Skin of body (tissue), 2 donors: ENCODE measurements around the gene MYH11. TPM values are rescaled to one million over a fixed set of nuclear protein-coding genes. Genes with fewer than 3 reads are reported as not detected.
"Not testable (repeated sequence)": the region's sequence is repeated elsewhere in the genome, so short reads cannot be mapped to it uniquely, and the experiment has no call there.

Source experiments
- DNase-seq: peaks from one replicate; lab custom pipeline; 2025; lab: John Stamatoyannopoulos, UW
- total RNA-seq: library from RNA; depleted of rRNA; stranded (reverse); fragments of >200 nt; gene quantifications from one replicate; pipeline ENCODE4 v1.2.3, GENCODE V29; 2014

MYH11 gene
- total RNA-seq, 1 donor from 2014 or later: 23.3 TPM

DNA sequence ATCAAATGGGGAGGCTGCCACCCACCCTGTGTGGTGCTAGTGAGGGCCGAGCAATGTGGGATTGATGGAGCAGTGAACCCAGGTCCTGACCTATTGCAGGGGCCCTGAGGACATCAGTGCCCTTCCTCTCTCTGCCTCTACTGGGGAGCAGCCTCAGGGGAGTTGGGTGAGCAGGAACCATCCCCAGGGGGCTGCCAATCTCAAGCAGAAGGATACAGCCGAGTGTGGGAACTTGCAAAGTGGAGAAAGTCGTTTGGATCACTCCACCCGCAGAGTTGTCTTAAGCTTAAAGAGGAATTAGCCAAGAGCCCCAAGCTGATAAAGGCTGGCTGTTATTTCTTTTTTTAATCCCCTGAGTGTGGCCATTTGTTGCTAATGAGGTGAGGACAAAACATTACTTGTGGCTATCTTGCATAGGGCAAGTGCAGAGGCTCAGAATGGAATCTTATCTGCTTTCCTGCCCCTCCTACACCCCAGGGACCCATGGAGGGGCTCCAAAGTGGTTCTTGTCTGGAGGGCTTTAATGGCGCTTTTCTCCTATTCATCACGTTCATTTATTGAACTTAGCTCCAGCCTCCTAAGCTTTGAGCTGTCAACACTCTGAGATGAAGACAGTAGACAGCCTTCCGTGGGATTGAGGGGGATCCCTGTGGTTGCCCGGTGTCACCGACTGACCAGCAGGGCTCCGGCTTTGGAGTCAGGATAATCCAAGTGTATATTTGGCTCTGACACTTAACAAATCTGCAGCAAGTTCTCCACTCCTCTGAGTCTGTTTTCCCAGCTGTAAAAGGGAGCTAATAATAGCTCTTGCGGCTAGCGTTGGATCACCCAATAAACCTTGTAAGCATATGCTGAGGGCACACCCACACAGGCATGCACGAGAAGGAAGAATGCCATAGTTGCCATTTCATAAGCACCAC is 45.1 kb downstream of the MYH11 start:
- peak; percentile 22 for DNase-seq

DNA sequence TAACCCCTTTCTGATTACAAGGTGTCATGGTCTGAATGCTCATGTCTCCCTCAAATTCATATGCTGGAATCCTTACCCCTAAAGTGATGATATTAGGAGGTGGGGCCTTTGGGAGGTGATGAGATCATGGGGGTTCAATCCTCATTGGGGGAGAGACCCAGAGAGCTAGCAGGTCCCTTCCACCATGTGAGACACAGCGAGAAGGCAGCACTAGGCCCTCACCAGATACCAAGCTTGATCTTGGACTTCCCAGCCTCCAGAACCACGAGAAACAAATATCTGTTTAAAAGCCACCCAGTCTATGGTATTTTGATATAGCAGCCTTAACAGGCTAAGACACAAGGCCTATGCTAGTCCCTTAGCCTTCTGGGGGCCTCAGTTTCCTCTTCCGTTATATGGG is 45.9 kb downstream of the MYH11 start:
- no peak for DNase-seq

DNA sequence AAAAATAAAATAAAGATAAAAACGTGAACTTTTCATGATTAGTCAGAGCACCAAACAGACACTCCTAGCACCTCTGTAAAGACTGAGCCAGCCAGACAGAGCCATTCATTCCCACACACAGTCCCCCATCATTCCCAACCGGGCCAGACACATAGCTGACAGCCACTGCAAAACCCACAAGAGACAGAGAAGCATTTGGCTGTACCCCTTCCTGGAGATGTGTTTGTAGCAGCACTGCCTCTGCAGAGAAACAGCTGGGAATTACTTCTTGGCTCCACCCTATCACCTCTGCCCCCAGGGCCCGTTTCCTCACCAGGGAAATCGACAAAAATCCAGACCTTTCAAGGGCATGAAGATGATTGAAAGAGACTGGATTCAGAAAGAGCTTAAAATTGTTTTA is 46.4 kb downstream of the MYH11 start:
- DNase-seq: no peak

DNA sequence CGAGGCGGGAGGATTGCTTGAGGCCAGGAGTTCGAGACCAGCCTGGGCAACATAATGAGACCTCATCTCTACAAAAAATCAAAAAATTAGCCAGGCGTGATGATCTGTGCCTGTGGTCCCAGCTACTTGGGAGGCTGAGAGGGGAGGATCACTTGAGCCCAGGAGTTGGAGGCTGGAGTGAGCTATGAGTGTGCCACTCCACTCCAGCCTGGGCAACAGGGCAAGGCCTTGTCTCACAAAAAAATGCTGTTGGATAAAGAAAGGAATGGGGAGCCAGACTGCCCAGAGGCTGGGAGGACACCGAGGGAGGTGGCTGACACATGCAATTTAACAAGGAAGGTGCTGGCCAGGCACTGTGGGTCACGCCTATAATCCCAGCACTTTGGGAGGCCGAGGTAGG is 47.5 kb downstream of the MYH11 start:
- DNase-seq: not testable (repeated sequence)

DNA sequence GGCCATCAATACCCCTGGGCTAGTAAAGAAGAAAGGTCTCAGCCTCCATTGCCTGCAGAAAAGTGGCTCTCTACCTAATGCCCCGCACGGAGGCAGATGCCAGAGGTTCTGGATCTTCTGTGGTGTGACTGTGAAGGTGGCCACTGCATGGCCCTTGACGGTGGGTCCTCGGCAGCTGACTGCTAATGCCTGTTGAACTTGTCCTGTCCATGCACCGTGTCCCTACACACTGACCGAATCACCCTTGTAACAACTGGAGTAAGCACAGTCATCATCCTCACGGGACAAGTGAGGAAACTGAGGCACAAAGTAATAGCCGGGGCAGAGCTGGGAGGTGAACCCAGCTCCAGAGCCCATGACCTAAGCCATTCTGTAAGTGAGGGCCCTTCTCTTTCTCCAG is 48.8 kb downstream of the MYH11 start:
- no peak for DNase-seq

DNA sequence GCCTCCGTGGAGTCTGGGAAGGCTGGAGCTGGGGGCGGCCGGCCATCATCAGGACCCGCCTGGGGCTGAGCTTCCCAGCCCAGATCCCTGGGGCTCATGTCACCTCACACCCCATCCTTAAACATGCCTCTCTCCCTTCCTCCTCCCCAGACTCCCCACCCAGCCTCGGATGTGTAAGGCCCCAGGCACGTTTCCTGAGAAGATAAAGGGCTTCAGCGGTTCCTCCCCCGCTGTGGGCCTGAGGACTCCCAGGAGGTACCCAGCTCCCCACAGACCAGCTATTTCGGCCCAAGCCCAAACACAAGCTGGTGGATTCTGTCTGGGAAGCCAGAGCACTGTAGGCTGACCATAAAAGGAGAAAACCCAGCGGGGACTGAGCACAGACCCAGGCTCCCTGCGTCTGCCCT is 49.2 kb downstream of the MYH11 start:
- DNase-seq: no peak

DNA sequence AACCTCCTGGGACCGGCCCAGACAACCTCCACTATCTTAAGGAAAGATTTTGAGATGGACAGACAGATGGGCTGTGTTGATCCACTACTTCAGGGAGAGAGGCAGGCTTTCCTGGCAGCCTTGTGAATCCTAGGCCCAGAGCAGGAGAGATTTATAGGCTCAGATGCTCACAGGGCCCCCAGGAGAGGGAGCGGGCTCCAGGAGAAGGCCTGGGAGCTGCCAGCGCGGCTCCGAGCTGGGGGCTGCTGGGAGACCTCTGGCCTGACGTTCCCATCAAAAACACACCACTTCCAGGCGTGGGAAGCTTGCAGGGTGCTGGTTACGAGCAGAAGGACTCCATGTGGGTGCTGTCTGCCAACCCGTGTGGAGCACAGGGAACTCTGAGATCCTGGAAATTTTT is 53.2 kb downstream of the MYH11 start:
- DNase-seq: no peak

DNA sequence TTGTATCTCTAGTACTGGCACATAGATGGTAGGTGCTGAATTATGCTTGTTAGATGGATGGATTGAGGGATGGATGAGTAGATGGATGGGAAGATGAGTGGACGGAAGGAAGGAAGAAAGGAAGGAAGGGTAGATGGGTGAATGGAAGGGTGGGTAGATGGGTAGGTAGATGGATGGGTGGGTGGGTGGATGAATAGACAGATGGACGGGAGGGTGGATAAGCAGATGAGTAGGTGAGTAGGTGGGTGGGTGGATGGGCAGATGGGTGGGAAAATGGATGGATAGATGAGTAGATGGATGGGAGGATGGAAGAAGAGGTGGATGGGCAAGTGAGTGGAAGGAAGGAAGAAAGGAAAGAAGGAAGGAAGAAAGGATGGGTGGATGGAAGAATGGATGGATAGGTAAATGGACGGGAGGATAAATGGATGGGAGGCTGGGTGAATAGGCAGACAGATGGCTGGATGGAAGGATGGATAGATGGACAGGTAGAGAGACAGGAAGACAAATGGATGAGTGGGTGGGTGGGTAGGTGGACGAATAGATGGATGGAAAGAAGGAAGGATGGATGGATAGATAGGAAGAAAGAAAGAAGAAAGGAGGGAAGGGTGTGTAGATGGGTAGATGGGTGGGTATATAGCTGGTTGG is 56.9 kb downstream of the MYH11 start:
- no peak for DNase-seq

DNA sequence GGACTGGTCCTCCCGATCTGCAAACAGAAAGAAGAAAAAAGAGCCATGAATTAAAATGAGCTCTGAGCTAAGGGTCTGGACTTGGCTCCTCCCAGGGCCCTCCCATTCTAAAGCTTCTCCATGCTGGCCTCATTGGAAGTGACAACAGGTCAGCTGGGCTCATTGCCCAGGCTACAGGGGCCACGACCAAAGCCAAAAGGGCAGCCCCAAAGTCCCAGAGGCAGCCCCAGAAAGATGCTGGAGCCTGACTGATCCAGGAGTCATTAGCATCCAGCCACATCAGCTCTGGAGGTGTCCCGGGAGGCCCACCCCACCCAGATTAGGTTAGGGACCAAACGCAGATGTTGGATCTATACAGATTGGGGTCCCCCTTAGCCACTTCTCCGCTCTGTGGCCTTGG is 58.2 kb downstream of the MYH11 start:
- no peak for DNase-seq

DNA sequence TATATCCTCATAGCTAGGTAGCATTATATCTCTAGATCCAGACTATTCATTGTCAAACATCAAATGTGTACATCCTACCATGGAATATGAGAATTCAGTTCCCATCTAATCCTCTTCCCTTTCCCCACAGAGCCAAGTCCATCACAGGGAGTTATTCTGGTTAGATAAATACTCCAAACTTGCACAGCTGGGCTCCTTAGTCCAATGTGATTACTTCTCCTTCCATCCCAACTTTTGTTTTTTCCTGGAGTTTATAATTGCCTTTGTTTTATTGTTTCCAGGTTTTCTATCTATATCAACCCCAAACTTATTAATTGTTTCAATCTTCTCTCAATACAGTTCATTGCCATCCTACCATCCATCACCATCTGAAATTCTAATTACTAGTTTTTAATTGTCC is 59.9 kb downstream of the MYH11 start:
- no peak for DNase-seq

DNA sequence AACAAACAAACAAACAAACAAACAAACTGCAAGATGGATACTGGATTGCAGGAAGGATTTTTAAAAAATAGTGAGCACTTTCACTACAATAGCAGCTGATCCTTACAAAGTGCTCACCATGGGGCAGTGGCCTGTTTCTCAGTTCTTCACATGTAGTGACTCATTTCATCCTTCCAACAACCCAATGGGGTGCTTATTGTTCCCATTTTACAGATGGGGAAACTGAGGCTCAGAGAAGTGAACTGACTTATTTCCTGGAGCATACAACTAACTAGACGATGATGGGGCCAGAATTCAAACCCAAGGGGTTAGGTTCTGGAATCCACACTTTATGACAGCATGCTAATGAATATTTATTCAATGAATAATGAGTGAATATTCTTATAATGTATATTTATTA is 61.2 kb downstream of the MYH11 start:
- no peak for DNase-seq

DNA sequence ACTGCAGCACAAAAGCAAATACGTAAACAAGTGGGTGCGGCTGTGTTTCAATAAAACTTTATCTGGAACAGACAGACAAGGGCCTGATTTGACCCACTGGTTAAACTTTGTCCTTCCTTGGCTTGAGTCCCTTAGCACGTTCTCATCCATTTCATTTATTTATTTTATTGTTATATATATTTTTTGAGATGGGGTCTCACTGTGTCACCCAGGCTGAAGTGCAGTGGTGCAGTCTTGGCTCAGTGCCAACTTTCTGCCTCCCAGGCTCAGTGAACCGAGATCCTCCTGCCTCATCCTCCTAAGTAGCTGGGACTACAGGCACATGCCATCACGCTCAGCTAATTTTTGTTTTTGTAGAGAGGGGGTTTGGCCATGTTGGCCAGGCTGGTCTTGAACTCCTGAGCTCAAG is 64.3 kb downstream of the MYH11 start:
- DNase-seq: no peak

DNA sequence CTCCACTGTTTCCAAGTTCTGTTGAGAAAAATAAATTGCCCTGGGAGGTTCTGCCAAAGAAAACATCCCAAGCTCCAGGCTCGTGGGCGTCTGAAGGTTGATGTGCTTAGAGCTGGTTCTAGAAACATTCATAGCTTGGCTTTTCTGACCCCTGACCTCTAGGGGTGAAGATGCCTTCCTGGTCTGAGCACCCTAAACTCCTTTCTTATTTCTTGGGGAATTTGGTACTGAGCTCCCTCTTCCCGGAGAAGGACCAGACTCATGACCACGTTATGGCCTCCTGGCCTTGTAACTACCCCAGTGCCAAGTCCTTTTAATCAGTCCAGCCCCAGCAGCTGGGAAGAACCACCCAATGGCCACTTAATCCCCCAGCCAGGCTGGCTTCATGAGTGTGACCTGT is 66.4 kb downstream of the MYH11 start:
- DNase-seq: no peak

DNA sequence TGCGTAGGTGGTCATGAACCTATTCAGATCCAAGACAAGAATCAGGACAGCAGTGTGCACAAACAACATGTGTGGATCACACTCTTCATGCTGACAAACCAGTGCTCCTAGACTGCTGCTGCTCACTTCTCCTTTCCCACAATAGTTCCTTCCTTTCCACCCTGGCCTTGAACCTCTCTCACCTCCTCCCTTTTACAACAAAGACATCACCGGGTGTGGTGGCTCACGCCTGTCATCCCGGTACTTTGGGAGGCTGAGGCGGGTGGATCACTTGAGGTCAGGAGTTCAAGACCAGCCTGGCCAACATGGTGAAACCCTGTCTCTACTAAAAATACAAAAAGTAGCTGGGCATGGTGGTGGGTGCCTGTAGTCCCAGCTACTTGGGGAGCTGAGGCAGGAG is 67.0 kb downstream of the MYH11 start:
- DNase-seq: not testable (repeated sequence)

DNA sequence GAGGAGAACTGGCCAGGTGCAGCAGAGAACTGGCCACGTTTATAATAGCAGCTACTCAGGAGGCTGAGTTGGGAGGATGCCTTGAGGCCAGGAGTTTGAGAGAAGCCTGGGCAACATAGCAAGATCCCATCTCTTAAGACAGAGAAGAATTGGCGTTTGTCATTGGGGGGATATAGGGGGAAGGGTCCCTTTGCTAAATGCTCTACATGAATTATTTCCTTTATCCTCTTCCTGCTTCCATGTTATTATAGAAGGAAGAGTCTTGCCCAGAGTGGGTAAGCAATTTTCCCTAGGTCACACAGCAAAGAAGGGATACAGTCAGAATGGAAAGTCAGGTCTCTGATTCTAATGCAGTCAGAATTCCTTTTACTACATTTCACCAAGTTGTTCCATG is 68.0 kb downstream of the MYH11 start:
- no peak for DNase-seq

DNA sequence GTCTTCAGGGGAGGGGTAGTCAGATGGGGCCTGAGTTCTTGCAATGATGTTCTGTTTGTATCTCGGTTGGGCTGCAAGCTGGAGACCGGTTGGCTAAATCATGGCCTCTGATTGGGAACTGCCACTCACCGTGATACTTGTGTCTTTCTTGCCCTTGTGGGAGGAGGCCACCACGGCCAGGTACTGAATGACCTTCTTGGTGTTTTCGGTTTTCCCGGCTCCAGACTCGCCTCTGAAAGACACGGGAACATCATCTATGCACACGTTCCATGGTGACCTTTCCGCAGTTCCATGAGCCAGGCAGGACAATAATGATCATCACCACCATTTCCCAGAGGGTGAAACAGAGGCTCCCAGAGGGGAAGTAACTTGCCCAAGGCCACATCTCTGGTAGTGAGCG is 70.3 kb downstream of the MYH11 start:
- DNase-seq: no peak

DNA sequence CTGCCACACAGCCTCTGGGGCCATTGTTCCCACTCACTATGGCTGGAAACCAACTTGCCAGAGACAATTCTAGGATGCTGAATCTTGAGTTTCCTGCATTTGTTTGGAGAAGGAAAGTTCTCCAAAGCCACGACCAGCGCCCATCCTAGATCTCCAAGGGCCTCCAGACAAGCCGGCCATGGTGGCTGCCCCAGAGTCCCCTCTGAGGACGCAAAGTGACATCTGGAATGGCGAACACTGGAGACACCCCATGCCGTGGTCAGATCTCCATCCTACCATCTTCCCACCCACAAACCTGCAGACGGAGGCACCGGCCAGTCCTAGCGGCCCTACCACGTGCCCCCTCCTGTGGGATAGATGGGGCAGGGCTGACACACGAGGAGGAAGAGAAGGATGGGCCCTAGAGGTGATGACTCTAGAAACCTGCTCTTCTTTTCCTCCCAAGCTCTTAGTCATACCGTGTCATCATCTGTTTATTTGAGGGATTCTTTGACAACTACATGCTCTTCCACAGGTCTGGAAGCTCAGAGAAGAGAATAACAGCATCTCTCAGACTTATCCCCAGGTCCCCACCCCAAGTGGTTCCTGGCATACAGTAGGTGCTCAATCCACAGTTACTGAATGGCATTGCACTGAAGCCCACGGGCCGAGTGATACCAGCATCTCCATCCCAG is 71.3 kb downstream of the MYH11 start:
- DNase-seq: no peak

DNA sequence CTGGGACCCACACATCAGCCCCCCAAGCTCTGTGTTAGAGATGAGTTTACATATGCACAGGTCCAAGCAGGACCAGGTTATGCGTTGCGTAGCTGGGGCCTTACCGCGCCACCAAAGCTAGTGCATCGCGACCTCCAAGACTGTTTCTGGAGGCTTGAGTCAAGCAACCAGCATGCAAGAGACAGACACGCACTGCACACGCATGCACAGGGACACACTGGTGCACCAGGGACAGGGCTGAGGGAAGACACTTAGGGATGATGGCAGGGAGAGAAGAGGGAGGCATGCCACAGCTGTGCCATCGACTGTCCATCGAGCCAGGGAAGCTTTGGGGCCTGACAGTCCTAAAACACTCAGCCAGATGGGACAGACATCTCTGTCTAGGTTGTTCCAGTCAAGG is 72.8 kb downstream of the MYH11 start:
- DNase-seq: no peak

DNA sequence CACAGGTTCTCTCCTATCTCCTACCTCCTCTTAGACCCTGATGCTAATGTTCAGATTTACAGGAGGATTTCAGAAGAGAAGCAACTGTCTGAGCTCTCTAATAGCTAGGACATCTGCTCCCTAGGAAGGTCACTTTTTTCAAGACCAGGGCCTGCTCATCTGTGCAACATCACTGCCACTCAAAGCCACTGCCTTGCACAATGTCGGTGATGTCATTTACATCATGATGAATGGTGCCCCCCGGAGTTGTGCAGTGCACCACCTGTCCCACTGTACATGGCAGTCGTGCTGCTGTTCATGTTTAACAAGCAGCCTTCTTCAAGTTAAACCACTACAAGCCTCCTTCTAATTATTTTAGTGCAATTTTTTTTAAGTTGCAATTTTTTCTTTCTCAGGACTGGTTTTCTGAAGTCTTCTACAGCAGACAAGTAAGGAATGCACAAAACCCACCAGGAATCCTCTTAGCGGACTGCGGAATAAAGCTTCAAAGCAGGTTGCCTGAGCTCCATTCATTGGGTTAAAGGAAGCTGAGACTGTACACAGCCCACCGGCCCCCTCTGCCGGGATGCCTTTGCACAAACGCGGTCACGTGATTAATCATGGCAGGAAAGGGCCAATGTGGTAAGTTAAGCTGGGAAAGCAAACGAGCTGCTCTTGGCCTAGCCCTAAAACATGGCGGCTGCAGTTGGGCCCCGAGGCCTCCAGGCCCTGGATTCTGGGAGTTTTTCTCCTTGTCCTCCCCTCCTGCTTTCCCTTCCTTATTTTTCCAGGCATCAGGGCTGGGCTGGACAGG is 74.1 kb downstream of the MYH11 start:
- DNase-seq: no peak

DNA sequence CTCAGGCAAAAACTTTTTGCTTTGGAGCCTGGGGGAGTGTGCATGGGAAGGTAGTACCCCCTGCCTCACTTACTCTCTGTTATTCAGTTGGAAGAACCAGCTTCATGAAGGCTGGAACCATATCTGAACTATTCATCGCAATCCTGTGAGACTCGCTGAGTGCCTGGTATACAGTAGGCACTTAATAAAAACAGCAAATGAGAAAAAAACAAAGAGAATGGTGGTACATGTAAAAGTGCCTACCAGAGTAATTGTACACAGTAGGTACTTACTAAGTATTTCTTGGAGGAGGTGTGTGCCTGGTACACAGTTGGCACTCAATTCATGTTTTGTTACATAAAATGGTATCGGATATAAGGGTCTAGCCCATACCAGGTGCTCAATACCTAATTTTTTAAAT is 75.2 kb downstream of the MYH11 start:
- DNase-seq: no peak

DNA sequence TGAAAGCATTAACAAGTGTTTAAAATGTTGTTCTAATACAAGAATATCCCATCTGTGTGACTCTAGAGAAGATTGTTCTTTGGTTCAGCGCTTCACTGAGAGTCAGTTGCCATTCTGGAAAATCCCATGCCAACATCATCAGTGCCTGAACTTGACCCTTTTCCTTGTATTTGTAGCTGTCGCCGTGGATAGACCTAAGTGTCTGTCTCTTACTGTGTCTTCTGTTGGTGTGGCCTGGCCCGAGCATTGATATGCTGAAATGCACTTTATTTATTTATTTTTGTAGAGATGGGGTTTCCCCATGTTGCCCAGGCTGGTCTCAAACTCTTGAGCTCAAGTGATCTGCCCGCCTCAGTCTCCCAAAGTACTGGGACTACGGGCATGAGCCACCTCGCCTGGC is 76.0 kb downstream of the MYH11 start:
- no peak for DNase-seq
